Type B pancreatic cell (in vitro differentiated cells): ENCODE measurements around the gene NMNAT3. TPM values are rescaled to one million over a fixed set of nuclear protein-coding genes. Genes with fewer than 3 reads are reported as not detected.

Experiments
- DNase-seq: peaks from one replicate; pipeline ENCODE4 v3.0.0; 2021; ENCODE audit warnings: mixed read lengths; ENCODE audit not compliant: unreplicated experiment; ENCODE audit errors: extremely low spot score
- H3K27ac Mint-ChIP-seq: 2 replicates; pipeline ENCODE4 v1.8.0; 2021; ENCODE audit warnings: mild to moderate bottlenecking, mixed read lengths
- H3K27me3 Mint-ChIP-seq: 2 replicates; pipeline ENCODE4 v1.8.0; 2021; ENCODE audit warnings: mixed read lengths
- H3K36me3 Mint-ChIP-seq: 2 replicates; pipeline ENCODE4 v1.8.0; 2021; ENCODE audit warnings: mixed read lengths
- H3K4me1 Mint-ChIP-seq: one replicate; pipeline ENCODE4 v1.8.0; 2021; ENCODE audit warnings: mixed read lengths; ENCODE audit not compliant: unreplicated experiment
- H3K4me3 Mint-ChIP-seq: 2 replicates; pipeline ENCODE4 v1.8.0; 2021; ENCODE audit warnings: mild to moderate bottlenecking, mixed read lengths
- H3K9me3 Mint-ChIP-seq: 2 replicates; pipeline ENCODE4 v1.8.0; 2021; ENCODE audit warnings: mixed read lengths
- CTCF ChIP-seq: fragments of 200-600 bp; sonication (generic); conservative IDR thresholded peaks from 2 replicates; pipeline ENCODE4 v1.5.0; 2021; ENCODE audit warnings: antibody characterized with exemption, mild to moderate bottlenecking
- total RNA-seq: library from RNA; stranded (reverse); gene quantifications from 2 replicates; pipeline ENCODE4 v1.2.1, GENCODE V29; 2021; ENCODE audit warnings: low replicate concordance

The NMNAT3 gene
- total RNA-seq, 1 donor from 2014 or later, result 7.1 TPM

DNA sequence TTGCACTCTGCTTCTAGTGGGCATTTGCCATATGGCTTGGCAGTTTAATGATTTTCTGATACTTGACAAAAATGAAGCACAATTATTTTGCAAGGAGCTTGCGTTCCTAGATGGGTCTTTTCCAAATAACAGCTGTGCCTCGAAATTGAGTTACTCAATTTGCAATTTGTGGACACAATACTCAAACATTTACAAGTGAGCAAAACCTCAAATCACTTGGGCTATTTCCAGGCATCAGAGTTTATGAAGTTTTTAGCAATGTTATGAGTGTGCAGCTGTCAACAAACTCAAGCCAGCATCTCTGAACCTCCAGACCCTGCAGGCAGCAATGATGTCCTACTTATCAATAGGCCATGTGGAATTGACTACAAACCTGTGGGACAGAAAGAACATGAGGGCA, 41.3 kb downstream of the NMNAT3 start:
- H3K4me3 Mint-ChIP-seq, result no peak overlapping the region
- no peaks in the 10 kb centered on the region for H3K27me3 Mint-ChIP-seq
- no peak overlapping the region for H3K27ac Mint-ChIP-seq
- no peak for TF ChIP-seq CTCF
- H3K9me3 Mint-ChIP-seq, result no peaks in the 10 kb centered on the region
- peaks cover 4% of the 10 kb centered on the region for H3K36me3 Mint-ChIP-seq
- peaks cover 17% of the 10 kb centered on the region for H3K4me1 Mint-ChIP-seq
- no peak for DNase-seq

GRCh38 chr3:139634111-139634635, 43.6 kb downstream of the NMNAT3 start:
- no peak for DNase-seq
- Mint-ChIP-seq H3K9me3 (no peaks in the 10 kb centered on the region), H3K27me3 (no peaks in the 10 kb centered on the region), H3K4me3 (peak overlapping the region; percentile 1), H3K4me1 (peaks cover 23% of the 10 kb centered on the region), H3K36me3 (peaks cover 4% of the 10 kb centered on the region), H3K27ac (no peak overlapping the region)
- no peak for TF ChIP-seq CTCF

DNA sequence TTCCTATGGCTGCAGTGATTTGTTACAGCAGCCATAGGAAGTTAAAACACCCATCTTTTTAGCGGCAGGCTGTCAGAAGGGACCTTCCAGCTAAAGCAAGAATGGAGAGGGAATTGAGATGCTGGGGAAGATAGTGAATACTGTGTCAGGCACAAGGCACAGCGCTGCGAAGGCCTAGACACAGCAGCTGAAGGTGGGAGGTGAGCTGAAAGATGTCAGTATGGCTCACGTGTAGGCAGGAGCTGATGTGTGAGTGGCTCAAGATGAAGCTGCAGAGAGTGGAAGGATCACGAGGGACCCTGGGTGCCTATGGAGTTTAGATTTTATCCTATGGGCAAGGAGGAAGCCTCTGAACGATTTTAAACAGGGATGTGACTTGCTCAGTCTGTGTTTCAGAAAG, 44.3 kb downstream of the NMNAT3 start:
- H3K27me3 Mint-ChIP-seq, result no peaks in the 10 kb centered on the region
- DNase-seq, result no peak
- peaks cover 23% of the 10 kb centered on the region for H3K4me1 Mint-ChIP-seq
- H3K36me3 Mint-ChIP-seq, result peaks cover 4% of the 10 kb centered on the region
- H3K9me3 Mint-ChIP-seq, result no peaks in the 10 kb centered on the region
- no peak overlapping the region for H3K4me3 Mint-ChIP-seq
- no peak overlapping the region for H3K27ac Mint-ChIP-seq
- TF ChIP-seq CTCF, result no peak

GRCh38 chr3:139630542-139630941, 47.2 kb downstream of the NMNAT3 start:
- Mint-ChIP-seq H3K9me3 (no peaks in the 10 kb centered on the region), H3K27ac (no peak overlapping the region), H3K36me3 (no peaks in the 10 kb centered on the region)

DNA sequence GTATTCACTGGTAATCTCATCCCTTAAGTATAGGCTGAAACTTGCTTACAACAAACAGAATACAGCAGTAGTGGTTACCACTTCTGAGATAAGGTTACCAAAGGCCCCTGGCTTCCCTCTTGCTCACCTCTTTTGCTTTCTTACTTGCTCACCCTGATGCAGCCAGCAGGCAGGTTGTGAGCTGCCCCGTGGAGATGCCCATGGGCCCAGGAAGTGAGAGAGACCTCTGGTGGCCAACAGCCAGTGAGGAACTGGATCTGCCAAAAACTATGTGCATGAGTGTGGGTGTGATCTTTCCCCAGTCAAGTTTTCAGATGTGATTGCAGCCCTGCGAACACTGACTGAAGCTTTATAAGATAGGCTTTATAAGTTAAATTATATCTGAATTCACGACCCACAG, 48.7 kb downstream of the NMNAT3 start:
- peak; percentile 47 for TF ChIP-seq CTCF
- DNase-seq, result no peak
- no peaks in the 10 kb centered on the region for H3K27me3 Mint-ChIP-seq
- H3K4me1 Mint-ChIP-seq, result peaks cover 15% of the 10 kb centered on the region
- no peaks in the 10 kb centered on the region for H3K36me3 Mint-ChIP-seq
- H3K9me3 Mint-ChIP-seq, result no peaks in the 10 kb centered on the region
- H3K4me3 Mint-ChIP-seq, result no peak overlapping the region
- no peak overlapping the region for H3K27ac Mint-ChIP-seq

More at GRCh38 chr3:139630542-139630941, 47.2 kb downstream of the NMNAT3 start:
- Mint-ChIP-seq H3K4me3 (no peak overlapping the region), H3K4me1 (peaks cover 23% of the 10 kb centered on the region), H3K27me3 (no peaks in the 10 kb centered on the region)
- TF ChIP-seq CTCF, result no peak
- no peak for DNase-seq

DNA sequence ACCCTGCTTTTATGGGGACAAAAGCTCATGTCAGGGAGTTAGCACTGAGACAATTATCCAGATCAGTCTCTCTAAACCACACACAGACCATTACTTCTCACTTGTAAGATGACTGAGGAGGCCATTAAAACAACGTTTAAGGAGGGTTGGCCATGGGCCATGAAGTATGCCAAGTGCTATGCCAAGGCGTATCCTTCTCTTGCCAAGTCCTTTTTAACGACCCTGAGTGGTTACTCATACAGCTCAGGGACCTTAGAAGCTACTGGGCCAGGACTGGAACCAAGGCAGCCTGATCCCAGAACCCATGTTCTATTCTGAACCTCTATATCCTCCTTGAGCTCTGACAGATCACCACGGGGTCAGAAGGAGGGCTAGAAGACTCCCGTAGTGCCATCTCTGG, 50.0 kb downstream of the NMNAT3 start:
- H3K4me1 Mint-ChIP-seq, result peaks cover 7% of the 10 kb centered on the region
- DNase-seq, result no peak
- no peaks in the 10 kb centered on the region for H3K36me3 Mint-ChIP-seq
- no peak for TF ChIP-seq CTCF
- H3K4me3 Mint-ChIP-seq, result no peak overlapping the region
- no peak overlapping the region for H3K27ac Mint-ChIP-seq
- H3K27me3 Mint-ChIP-seq, result no peaks in the 10 kb centered on the region
- no peaks in the 10 kb centered on the region for H3K9me3 Mint-ChIP-seq
